ENCODE results near the gene ERCC6L2.

DNA sequence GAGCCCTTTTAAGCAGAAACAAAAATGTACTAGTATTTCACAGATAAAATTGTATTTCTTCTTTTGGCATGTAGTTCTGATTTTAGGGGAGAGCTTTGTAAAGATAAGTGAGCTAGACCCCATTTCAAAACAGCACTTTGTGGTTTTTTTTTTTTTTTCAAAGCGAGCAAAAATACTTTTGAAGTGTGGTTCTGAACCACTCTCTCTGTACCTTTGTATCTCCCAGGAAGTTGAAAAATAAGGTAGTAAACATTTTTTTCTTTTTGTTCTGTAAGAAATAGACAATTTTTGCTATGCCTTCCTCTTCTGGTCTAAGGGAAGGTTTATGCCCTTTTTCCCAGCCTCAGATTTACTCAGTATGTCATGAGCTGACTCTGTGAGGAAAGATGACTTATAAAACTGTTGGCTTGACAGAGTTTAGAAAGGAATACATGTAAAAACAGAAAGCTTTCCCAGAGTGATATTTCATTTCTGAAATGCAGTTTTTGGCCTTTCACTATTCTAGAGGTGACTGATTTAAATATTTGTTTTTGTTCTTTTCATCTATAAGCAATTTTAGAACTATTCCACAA lies 12.5 kb downstream of the ERCC6L2 start:
- TF ChIP-seq, protein P1, sequence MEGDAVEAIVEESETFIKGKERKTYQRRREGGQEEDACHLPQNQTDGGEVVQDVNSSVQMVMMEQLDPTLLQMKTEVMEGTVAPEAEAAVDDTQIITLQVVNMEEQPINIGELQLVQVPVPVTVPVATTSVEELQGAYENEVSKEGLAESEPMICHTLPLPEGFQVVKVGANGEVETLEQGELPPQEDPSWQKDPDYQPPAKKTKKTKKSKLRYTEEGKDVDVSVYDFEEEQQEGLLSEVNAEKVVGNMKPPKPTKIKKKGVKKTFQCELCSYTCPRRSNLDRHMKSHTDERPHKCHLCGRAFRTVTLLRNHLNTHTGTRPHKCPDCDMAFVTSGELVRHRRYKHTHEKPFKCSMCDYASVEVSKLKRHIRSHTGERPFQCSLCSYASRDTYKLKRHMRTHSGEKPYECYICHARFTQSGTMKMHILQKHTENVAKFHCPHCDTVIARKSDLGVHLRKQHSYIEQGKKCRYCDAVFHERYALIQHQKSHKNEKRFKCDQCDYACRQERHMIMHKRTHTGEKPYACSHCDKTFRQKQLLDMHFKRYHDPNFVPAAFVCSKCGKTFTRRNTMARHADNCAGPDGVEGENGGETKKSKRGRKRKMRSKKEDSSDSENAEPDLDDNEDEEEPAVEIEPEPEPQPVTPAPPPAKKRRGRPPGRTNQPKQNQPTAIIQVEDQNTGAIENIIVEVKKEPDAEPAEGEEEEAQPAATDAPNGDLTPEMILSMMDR (IDR thresholded peaks at IDR 0.05; ENCODE audit: low read depth, low read length): no peak
- no peak for TF ChIP-seq EZH2phosphoT487 (IDR thresholded peaks at IDR 0.05; ENCODE audit: low read depth)
